Activated naive CD8-positive, alpha-beta T cell treated with anti-CD3 and anti-CD28 coated beads, Interleukin-2, amount 50 U/mL, for 16 hours (primary cell): ENCODE measurements around the gene ETF1.
A peak's percentile ranks its signal among the peaks of the same experiment; 100 is the strongest.

Experiments used
- DNase-seq: peaks from one replicate; pipeline ENCODE4 v3.0.0-alpha.2; 2020; ENCODE audit warnings: low read depth, low spot score

Gene ETF1

DNA sequence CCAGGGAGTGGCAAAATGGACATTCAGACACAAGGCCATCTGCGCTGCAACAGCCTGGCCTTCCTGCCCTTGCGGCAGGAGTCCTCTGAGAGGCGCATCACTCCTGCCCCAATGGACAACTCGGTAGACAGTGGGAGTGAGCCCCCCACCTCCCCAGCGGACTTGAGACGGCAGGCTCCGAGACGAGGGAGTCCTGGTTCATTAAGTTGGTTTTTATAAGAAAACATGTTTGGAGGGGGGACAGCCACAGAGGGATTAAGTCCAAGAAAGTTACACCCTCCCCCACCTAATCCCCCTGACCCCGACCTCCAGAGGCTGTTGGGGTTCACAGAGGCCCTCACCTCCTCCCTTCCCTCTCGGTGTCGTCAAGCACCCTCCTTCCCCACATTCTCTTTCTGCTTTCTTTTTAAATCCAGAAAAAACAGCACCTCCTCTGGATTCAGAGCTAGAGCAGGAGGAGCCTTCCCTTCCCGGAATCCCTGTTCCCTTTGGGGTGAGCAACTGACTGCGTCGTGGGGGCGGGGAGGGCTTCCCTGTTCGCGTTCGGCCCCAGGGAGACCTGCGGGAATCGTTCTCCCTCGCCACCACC lies 79.5 kb downstream of the ETF1 start:
- no peak for DNase-seq

DNA sequence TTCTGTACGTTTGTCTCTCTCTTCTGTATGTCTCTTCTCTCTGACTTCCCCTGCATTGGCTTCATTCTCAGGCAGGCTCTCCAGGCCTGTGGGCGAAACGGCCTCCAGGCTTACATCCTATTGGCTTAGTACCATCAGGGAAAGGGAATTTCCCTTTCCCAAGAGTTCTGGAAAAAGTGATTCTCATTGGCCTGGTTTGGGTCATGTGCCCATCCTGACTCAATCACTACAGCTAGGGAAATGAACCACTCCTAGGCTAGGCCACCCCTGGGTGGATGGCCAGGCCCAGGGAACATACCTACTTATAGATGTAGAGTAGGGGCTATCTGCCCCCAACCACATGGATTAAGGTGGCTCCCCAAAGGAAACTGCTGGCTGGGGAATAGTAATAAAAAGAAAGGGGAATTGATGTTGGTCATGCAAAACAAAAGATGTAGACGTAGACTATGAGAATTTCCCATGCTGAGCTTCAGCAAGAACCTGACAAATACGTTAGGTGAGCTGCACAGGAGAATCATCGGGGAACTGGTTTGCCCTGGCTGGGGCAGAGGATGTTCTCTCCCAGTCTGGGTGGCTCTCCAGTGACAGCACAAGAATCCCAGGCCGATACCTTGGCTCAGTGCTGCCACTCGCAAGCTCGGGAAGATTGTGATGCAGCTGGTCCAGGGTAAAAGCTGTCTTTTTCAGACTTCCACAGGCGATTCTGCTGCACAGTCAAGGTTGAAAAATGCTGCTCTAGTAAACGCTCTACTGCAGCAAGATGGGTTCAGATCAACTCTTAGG lies 81.5 kb downstream of the ETF1 start:
- DNase-seq, result no peak

GRCh38 chr5:138460032-138460693 lies 82.9 kb downstream of the ETF1 start:
- DNase-seq, result no peak

DNA sequence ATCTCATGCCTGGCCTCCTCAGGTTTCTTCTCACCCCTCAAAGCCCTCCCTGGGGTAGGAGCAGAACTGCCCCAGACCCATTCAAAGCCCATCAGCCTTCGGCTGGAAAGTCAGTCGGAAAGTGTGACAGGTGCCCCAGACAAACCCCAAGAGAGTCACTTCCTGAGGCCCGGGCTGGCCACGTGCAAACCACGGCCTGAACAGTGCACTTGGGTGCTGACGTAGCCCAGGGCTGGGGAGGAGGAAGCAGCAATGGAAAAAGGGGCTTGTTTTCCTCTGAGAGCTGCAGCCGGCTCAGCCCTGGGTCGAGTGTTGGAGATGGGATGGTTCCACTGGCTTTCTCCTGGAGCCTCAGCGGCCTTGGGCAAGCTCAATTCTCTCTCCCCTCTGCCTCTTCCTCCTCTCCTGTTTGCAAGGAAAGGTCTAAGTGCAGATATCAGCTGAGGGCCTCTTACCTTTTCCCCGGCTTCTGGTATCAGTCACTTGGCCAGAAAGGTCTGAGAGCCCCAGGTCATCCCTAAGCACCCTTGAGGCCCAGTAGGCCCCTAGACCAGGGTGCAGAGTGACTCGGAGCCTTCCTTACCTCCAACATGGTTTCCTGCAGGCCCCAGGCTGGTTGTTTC lies 83.6 kb downstream of the ETF1 start:
- peak; percentile 71 for DNase-seq

GRCh38 chr5:138458856-138459255 lies 84.2 kb downstream of the ETF1 start:
- no peak for DNase-seq

DNA sequence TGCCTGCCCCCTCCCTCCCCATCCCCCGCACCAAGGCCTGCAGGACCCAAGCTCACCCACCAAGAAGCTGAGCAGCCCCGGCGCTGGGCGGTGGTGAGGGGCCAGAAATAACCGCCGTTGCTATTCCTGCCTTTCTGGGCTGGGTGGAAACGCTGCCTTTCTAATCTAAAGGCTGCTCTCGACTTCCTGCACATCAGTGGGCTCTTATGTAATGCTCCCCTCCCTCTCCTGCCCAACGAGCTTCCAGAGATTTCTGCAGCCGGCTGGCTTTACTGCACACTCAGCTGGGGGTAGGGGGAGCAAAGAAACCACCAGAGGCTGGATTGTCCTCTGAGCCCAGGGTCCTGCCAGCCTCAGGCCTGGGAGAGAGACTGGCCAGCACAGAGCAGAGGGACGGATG lies 84.7 kb downstream of the ETF1 start:
- no peak for DNase-seq

DNA sequence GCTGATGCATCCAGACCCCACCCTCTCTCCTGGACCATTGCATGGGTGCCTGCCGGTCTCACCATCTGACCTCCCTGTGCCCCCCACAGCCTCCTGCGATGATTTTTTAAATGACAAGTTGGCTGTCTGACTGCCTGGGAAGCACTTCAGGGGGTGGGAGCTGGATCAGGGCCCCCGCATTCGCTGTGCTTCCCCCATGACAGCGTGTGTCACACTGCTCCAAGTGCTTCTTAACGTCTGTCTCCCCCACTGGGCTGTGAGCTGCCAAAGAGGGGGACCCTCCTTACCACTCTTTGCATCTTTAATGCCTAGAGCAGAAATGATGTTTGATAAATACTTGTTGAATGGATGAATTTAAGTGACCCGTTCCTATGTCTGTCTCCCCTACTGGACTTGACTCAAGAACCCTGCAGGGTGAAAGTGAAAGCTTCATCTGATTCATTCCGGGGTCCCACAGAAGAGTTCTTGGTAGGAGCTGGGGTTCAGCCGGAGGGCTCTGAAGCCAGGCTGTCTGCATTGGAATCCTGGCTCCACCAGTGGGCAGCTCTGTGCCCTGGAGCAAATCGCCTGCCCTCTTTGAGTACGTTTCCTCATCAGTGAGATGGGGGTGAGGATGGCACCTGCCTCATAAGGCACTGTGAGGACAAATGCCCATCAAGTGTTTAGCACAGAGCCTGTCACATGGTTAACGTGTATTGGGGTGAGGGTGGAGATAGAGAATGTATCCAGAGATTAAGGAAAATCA lies 85.3 kb downstream of the ETF1 start:
- DNase-seq, result no peak
